IMR-90 (cell line): Measurements from ENCODE around the gene METTL27. TPM values are rescaled to one million over a fixed set of nuclear protein-coding genes. Genes with fewer than 3 reads are reported as not detected.
A peak's percentile ranks its signal among the peaks of the same experiment; 100 is the strongest.

Experiments used
- ATAC-seq: fragments of 200-7000 bp; cut with Tn5 transposase; 2 replicates; pipeline ENCODE4 v1.9.1; 2020; ENCODE audit warnings: low read depth, mild to moderate bottlenecking, moderate library complexity
- BruUV-seq: library from RNA; stranded (reverse); fragments of 400-500 nt; replicated peaks from 2 replicates; lab custom pipeline; 2021; lab: Mats Ljungman, UMichigan
- CTCF ChIA-PET: fragments of 300-600 bp; formaldehyde crosslinking; extraction: SDS; loops from one replicate; lab custom pipeline; 2021; ENCODE audit warnings: antibody characterized with exemption; lab: Yijun Ruan, JAX
- POLR2A ChIA-PET: fragments of 300-600 bp; sonication (Branson Sonifier 250); formaldehyde crosslinking; loops from one replicate; lab custom pipeline; 2022; ENCODE audit warnings: antibody characterized with exemption; ENCODE audit not compliant: unreplicated experiment; lab: Charles Lee
- DNase-seq: peaks from one replicate; pipeline ENCODE4 v3.0.0; 2013
- H2AFZ ChIP-seq: replicated peaks from 2 replicates; pipeline ENCODE3; 2013; ENCODE audit warnings: low read length, mild to moderate bottlenecking; ENCODE audit not compliant: poor library complexity
- H2AK5ac ChIP-seq: 2 replicates; pipeline ENCODE4 v1.6.1; 2013; ENCODE audit warnings: low read depth, low read length, inconsistent platforms
- H2AK9ac ChIP-seq: replicated peaks from 2 replicates; pipeline ENCODE3; 2013; ENCODE audit warnings: mild to moderate bottlenecking, low read depth, low read length, moderate library complexity; ENCODE audit not compliant: poor library complexity
- H2BK120ac ChIP-seq: 2 replicates; pipeline ENCODE4 v1.6.1; 2013; ENCODE audit warnings: low read depth, low read length, inconsistent platforms
- H2BK15ac ChIP-seq: 3 replicates; pipeline ENCODE4 v1.6.1; 2013; ENCODE audit warnings: low read depth, low read length, inconsistent platforms
- H2BK20ac ChIP-seq: 2 replicates; pipeline ENCODE4 v1.6.1; 2013; ENCODE audit warnings: low read depth, mild to moderate bottlenecking, inconsistent platforms, low read length, moderate library complexity
- H2BK5ac ChIP-seq: 2 replicates; pipeline ENCODE4 v1.6.1; 2013; ENCODE audit warnings: mild to moderate bottlenecking, low read depth, low read length, inconsistent platforms; ENCODE audit not compliant: poor library complexity, severe bottlenecking
- H3K14ac ChIP-seq: replicated peaks from 2 replicates; pipeline ENCODE4 v1.6.1; 2013; ENCODE audit warnings: low read depth, low read length, inconsistent platforms
- H3K18ac ChIP-seq: 2 replicates; pipeline ENCODE4 v1.6.1; 2013; ENCODE audit warnings: low read depth, low read length, control low read depth
- H3K23ac ChIP-seq: 2 replicates; pipeline ENCODE4 v1.6.1; 2013; ENCODE audit warnings: low read depth, low read length, inconsistent platforms
- H3K27ac ChIP-seq: 2 replicates; pipeline ENCODE4 v1.5.1; 2013; ENCODE audit warnings: mild to moderate bottlenecking, control low read depth, low read length; ENCODE audit not compliant: insufficient read depth
- H3K27me3 ChIP-seq: 2 replicates; pipeline ENCODE4 v1.6.1; 2013; ENCODE audit warnings: low read length; ENCODE audit not compliant: control insufficient read depth, insufficient read depth
- H3K36me3 ChIP-seq: 2 replicates; pipeline ENCODE4 v1.6.1; 2013; ENCODE audit warnings: low read length, mixed read lengths; ENCODE audit not compliant: control insufficient read depth, insufficient read depth
- H3K4ac ChIP-seq: 2 replicates; pipeline ENCODE4 v1.6.1; 2013; ENCODE audit warnings: low read depth, low read length, inconsistent platforms
- H3K4me1 ChIP-seq: 2 replicates; pipeline ENCODE4 v1.6.1; 2013; ENCODE audit warnings: low read length, mixed read lengths; ENCODE audit not compliant: control insufficient read depth, insufficient read depth
- H3K4me2 ChIP-seq: 2 replicates; pipeline ENCODE4 v1.6.1; 2013; ENCODE audit warnings: low read depth, mild to moderate bottlenecking, control low read depth, low read length, moderate library complexity
- H3K4me3 ChIP-seq: 2 replicates; pipeline ENCODE4 v1.5.1; 2013; ENCODE audit warnings: low read depth, mild to moderate bottlenecking, control low read depth, low read length, moderate library complexity; ENCODE audit not compliant: insufficient read depth
- H3K56ac ChIP-seq: 2 replicates; pipeline ENCODE4 v1.6.1; 2013; ENCODE audit warnings: low read length, inconsistent platforms; ENCODE audit not compliant: insufficient read depth; ENCODE audit errors: extremely low read depth
- H3K79me1 ChIP-seq, 2 experiments: 2 replicates each; pipeline ENCODE4 v1.6.1; 2013; ENCODE audit warnings: low read length in 2 of 2, inconsistent platforms in 1 of 2, low read depth in 1 of 2
- H3K9ac ChIP-seq: 2 replicates; pipeline ENCODE4 v1.6.1; 2013; ENCODE audit warnings: low read depth, low read length, control low read depth
- H3K9me1 ChIP-seq: 2 replicates; pipeline ENCODE4 v1.6.1; 2013; ENCODE audit warnings: low read length, inconsistent platforms; ENCODE audit not compliant: insufficient read depth
- H3K9me3 ChIP-seq: 2 replicates; pipeline ENCODE4 v1.6.1; 2013; ENCODE audit warnings: low read length; ENCODE audit not compliant: control insufficient read depth, insufficient read depth
- H4K20me1 ChIP-seq: 2 replicates; pipeline ENCODE4 v1.6.1; 2013; ENCODE audit warnings: low read length, inconsistent platforms; ENCODE audit not compliant: insufficient read depth
- H4K5ac ChIP-seq: 2 replicates; pipeline ENCODE4 v1.6.1; 2013; ENCODE audit warnings: mild to moderate bottlenecking, low read depth, low read length, control low read depth
- H4K8ac ChIP-seq, 2 experiments: 2 replicates each; pipeline ENCODE4 v1.6.1; 2013; ENCODE audit warnings: low read depth in 2 of 2, low read length in 2 of 2, control low read depth in 1 of 2, inconsistent platforms in 1 of 2
- H4K91ac ChIP-seq: 2 replicates; pipeline ENCODE4 v1.6.1; 2013; ENCODE audit warnings: low read depth, low read length, inconsistent platforms; ENCODE audit not compliant: insufficient read depth
- BHLHE40 ChIP-seq: fragments of 150-350 bp; IDR thresholded peaks from 2 replicates; pipeline ENCODE4 v1.6.1; 2016; ENCODE audit warnings: mild to moderate bottlenecking, low read depth, low read length
- CEBPB ChIP-seq: IDR thresholded peaks from 2 replicates; pipeline ENCODE4 v1.6.1; 2012; ENCODE audit warnings: low read depth, low read length, improper control_type of control experiment
- CHD1 ChIP-seq: IDR thresholded peaks from 2 replicates; pipeline ENCODE4 v1.6.1; 2012; ENCODE audit warnings: low read depth, low read length, improper control_type of control experiment
- FOS ChIP-seq: fragments of 150-350 bp; IDR thresholded peaks from 2 replicates; pipeline ENCODE4 v1.6.1; 2016; ENCODE audit warnings: low read depth, low read length
- MAFK ChIP-seq: IDR thresholded peaks from 2 replicates; pipeline ENCODE4 v1.6.1; 2012; ENCODE audit warnings: low read depth, low read length, improper control_type of control experiment
- MAZ ChIP-seq: IDR thresholded peaks from 2 replicates; pipeline ENCODE4 v1.6.1; 2012; ENCODE audit warnings: low read depth, mild to moderate bottlenecking, low read length, improper control_type of control experiment, moderate library complexity, borderline replicate concordance
- MXI1 ChIP-seq: IDR thresholded peaks from 2 replicates; pipeline ENCODE4 v1.6.1; 2012; ENCODE audit warnings: low read depth, mild to moderate bottlenecking, low read length, moderate library complexity, borderline replicate concordance
- NFE2L2 ChIP-seq: fragments of 150-350 bp; IDR thresholded peaks from 2 replicates; pipeline ENCODE4 v1.6.1; 2016; ENCODE audit warnings: low read depth, mild to moderate bottlenecking, low read length
- RCOR1 ChIP-seq: IDR thresholded peaks from 2 replicates; pipeline ENCODE4 v1.6.1; 2012; ENCODE audit warnings: mild to moderate bottlenecking, low read length, improper control_type of control experiment; ENCODE audit not compliant: insufficient replicate concordance
- RFX5 ChIP-seq: IDR thresholded peaks from 2 replicates; pipeline ENCODE4 v1.8.0; 2012; ENCODE audit warnings: low read depth, mild to moderate bottlenecking, low read length, moderate library complexity
- SMC3 ChIP-seq: fragments of 150-350 bp; IDR thresholded peaks from 2 replicates; pipeline ENCODE4 v1.6.1; 2016; ENCODE audit warnings: low read depth, mild to moderate bottlenecking, antibody characterized with exemption, low read length, moderate library complexity
- WGBS, 2 experiments: methylation state at CpG; one replicate each; pipeline versions ENCODE4 v1.1.5 to v1.1.7; 2013; ENCODE audit warnings: missing lambda C conversion rate in 2 of 2; ENCODE audit not compliant: insufficient read length in 1 of 2; ENCODE audit errors: extremely low coverage in 2 of 2; 5-methylcytosine and 5-hydroxymethylcytosine counted together
- dilution Hi-C: fragments of 300-500 bp; cut with HindIII; formaldehyde crosslinking; loops from one replicate; pipeline ENCODE4 v1.14.3; 2018; ENCODE audit warnings: low sequenced_read_pairs; ENCODE audit not compliant: unreplicated experiment
- in situ Hi-C: fragments of 300-500 bp; cut with MboI; formaldehyde crosslinking; loops from 3 replicates; pipeline ENCODE4 v1.14.3; 2019; ENCODE audit warnings: low sequenced_read_pairs, inconsistent platforms, mixed read lengths
- intact Hi-C: fragments of 100-400 bp; cut with micrococcal nuclease; formaldehyde crosslinking; loops from 2 replicates; pipeline ENCODE4 v1.10.0; 2022
- polyA plus RNA-seq, 3 experiments: library from polyadenylated mRNA; depleted of rRNA; stranded (reverse); fragments of >200 nt; gene quantifications; 2 replicates each; pipeline ENCODE4 v1.2.3, GENCODE V29; 2012; ENCODE audit warnings: low replicate concordance in 1 of 3
- total RNA-seq: library from RNA; depleted of rRNA; stranded (reverse); fragments of >200 nt; gene quantifications from 2 replicates; pipeline ENCODE4 v1.2.3, GENCODE V29; 2012
- TF ChIP-seq, protein P1 (sequence below): conservative IDR thresholded peaks from 2 replicates; pipeline ENCODE4 v1.5.1; 2012; ENCODE audit warnings: mild to moderate bottlenecking, low read depth, low read length, improper control_type of control experiment
- TF ChIP-seq, protein P2 (sequence below): fragments of 150-350 bp; IDR thresholded peaks from 2 replicates; pipeline ENCODE4 v1.6.1; 2016; ENCODE audit warnings: low read depth, mild to moderate bottlenecking, low read length, moderate library complexity, borderline replicate concordance
- TF ChIP-seq, protein P3 (sequence below): fragments of 150-350 bp; IDR thresholded peaks from 2 replicates; pipeline ENCODE4 v1.6.1; 2017; ENCODE audit warnings: mild to moderate bottlenecking, antibody characterized with exemption, low read length, low read depth

METTL27 gene
- total and polyA plus RNA-seq, 2 of the 4 experiments (the other 2 are of a cell fraction), result 2.3 to 4.3 TPM

DNA sequence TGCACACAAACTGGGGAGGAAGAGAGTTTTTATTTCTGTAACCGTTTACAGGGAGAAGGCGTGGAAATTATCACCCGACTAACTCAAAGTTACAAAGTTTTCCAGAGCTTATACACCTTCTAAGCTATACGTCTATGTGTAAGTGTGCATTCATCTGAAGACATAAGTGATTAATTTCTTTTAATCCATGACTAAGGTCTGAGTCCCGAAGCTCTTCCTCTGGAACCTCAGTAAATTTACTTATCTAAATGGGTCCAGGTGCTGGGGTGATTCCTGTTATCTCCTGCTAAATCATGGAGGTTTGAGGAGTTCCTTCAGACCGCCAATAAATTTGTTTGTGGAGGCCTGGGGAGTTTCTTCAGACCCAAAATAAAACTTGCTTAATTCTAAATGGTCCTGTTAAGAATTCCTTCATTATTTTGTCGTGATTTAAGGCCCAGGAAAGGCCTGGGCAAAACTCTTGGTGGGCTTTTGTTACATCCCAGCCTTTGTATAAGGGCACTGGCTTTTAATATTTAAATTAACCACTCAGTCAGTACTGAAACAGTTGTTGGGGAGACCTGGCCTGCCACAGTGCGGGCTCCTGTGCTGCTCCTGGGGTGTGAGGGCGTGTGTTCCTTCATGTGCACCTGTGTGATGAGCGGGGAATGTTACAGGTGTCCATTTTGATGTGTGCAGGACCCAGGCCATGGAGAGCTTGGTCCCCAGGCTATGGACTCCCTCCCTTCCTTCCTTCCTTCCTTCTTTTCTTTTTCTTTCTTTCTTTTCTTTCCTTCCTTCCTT, 5.8 kb upstream of the METTL27 start:
- H2BK5ac ChIP-seq, result peak overlapping the region; percentile 20
- H3K36me3 ChIP-seq, result no peaks in the 10 kb centered on the region
- H3K56ac ChIP-seq, result no peak overlapping the region
- ChIA-PET CTCF (no interaction called here), POLR2A (no interaction called here)
- H3K4ac ChIP-seq, result peak overlapping the region; percentile 82
- no peak overlapping the region for H4K5ac ChIP-seq
- H2BK20ac ChIP-seq, result peak overlapping the region; percentile 72
- 0 out of 2 replicates have a peak overlapping the region, but pooled peaks have one; percentile 40 for H3K23ac ChIP-seq
- peak overlapping the region; percentile 75; the same call in 1 of the 2 replicates for H4K91ac ChIP-seq
- no peak for DNase-seq
- H2AK9ac ChIP-seq, result no peak overlapping the region
- in situ Hi-C loops, result no loop called here
- H2BK120ac ChIP-seq, result peak overlapping the region; percentile 92
- no peak overlapping the region for H3K4me3 ChIP-seq
- H4K8ac ChIP-seq, result peak overlapping the region in 1 of 2 experiments; percentile 39; a peak in 1 of 4 replicates
- no peak overlapping the region for H3K4me2 ChIP-seq
- H3K4me1 ChIP-seq, result peaks cover 15% of the 10 kb centered on the region
- peaks cover 3% of the 10 kb centered on the region; the same call in 1 of the 2 replicates for H4K20me1 ChIP-seq
- H3K18ac ChIP-seq, result no peak overlapping the region; the same call in 1 of the 2 replicates
- 0 out of 2 replicates have a peak overlapping the region, but pooled peaks have one; percentile 14 for H3K14ac ChIP-seq
- peak overlapping the region; percentile 93 for H2AK5ac ChIP-seq
- BruUV-seq, result no TSS peak
- intact Hi-C loops, result no loop called here
- no peak overlapping the region for H3K27ac ChIP-seq
- H2AFZ ChIP-seq, result no peak overlapping the region
- dilution Hi-C loops, result no loop called here
- no peak for ATAC-seq
- peak overlapping the region; percentile 77; the same call in 1 of the 3 replicates for H2BK15ac ChIP-seq
- no peak overlapping the region for H3K9ac ChIP-seq
- H3K9me3 ChIP-seq, result no peaks in the 10 kb centered on the region
- H3K79me1 ChIP-seq, result no peaks in the 10 kb centered on the region; a peak in 1 of 4 replicates
- H3K27me3 ChIP-seq, result no peaks in the 10 kb centered on the region
- peaks cover 13% of the 10 kb centered on the region for H3K9me1 ChIP-seq
- WGBS, 2 experiments, result no CpG with 5 or more reads among the region's 10 CpGs
- no peak for TF ChIP-seq FOS
- no peak for TF ChIP-seq MAZ
- TF ChIP-seq BHLHE40, result no peak
- TF ChIP-seq, protein P1, sequence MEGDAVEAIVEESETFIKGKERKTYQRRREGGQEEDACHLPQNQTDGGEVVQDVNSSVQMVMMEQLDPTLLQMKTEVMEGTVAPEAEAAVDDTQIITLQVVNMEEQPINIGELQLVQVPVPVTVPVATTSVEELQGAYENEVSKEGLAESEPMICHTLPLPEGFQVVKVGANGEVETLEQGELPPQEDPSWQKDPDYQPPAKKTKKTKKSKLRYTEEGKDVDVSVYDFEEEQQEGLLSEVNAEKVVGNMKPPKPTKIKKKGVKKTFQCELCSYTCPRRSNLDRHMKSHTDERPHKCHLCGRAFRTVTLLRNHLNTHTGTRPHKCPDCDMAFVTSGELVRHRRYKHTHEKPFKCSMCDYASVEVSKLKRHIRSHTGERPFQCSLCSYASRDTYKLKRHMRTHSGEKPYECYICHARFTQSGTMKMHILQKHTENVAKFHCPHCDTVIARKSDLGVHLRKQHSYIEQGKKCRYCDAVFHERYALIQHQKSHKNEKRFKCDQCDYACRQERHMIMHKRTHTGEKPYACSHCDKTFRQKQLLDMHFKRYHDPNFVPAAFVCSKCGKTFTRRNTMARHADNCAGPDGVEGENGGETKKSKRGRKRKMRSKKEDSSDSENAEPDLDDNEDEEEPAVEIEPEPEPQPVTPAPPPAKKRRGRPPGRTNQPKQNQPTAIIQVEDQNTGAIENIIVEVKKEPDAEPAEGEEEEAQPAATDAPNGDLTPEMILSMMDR, result no peak
- TF ChIP-seq SMC3, result no peak
- TF ChIP-seq RCOR1, result no peak
- TF ChIP-seq, protein P2, sequence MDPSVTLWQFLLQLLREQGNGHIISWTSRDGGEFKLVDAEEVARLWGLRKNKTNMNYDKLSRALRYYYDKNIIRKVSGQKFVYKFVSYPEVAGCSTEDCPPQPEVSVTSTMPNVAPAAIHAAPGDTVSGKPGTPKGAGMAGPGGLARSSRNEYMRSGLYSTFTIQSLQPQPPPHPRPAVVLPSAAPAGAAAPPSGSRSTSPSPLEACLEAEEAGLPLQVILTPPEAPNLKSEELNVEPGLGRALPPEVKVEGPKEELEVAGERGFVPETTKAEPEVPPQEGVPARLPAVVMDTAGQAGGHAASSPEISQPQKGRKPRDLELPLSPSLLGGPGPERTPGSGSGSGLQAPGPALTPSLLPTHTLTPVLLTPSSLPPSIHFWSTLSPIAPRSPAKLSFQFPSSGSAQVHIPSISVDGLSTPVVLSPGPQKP, result no peak
- TF ChIP-seq, protein P3, sequence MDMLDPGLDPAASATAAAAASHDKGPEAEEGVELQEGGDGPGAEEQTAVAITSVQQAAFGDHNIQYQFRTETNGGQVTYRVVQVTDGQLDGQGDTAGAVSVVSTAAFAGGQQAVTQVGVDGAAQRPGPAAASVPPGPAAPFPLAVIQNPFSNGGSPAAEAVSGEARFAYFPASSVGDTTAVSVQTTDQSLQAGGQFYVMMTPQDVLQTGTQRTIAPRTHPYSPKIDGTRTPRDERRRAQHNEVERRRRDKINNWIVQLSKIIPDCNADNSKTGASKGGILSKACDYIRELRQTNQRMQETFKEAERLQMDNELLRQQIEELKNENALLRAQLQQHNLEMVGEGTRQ, result no peak
- TF ChIP-seq NFE2L2, result no peak
- no peak for TF ChIP-seq CHD1
- TF ChIP-seq RFX5, result no peak
- no peak for TF ChIP-seq MXI1
- no peak for TF ChIP-seq MAFK
- no peak for TF ChIP-seq CEBPB
